ENCODE data around the gene RAB6C.
"Not testable (repeated sequence)": the region's sequence is repeated elsewhere in the genome, so short reads cannot be mapped to it uniquely, and the experiment has no call there.

RAB6C gene

GRCh38 chr2:129996657-129997237, 17.3 kb downstream of the RAB6C start:
- not testable (repeated sequence) for DNase-seq

DNA sequence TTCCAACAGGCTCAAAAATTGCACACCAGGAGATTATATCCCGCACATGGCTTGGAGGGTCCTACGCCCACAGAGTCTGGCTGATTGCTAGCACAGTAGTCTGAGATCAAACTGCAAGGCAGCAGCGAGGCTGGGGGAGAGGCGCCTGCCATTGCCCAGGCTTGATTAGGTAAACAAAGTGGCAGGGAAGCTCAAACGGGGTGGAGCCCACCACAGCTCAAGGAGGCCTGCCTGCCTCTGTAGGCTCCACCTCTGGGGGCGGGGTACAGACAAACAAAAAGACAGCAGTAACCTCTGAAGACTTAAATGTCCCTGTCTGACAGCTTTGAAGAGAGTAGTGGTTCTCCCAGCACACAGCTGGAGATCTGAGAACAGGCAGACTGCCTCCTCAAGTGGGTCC, 19.3 kb downstream of the RAB6C start:
- DNase-seq = not testable (repeated sequence)

DNA sequence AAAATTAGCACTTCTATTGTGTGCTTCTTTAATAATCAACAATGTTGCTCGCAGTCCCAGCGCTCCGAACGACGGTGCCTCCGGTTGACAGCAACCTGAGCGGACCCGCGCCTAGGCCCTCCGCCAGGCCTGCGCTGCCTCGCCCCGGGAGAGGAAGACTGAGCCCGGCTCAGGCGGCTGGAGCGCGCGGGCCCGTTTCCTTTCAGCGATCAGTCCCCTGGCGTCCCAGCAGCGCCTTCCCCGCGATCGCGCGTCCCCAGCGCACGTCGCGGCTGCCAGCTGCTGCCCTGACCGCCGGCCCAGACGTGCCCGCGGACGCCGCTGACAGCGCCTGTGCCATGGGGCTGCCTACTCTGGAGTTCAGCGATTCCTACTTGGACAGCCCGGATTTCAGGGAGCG, 26.4 kb downstream of the RAB6C start:
- not testable (repeated sequence) for DNase-seq

GRCh38 chr2:130016701-130017100, 37.2 kb downstream of the RAB6C start:
- DNase-seq = not testable (repeated sequence)

DNA sequence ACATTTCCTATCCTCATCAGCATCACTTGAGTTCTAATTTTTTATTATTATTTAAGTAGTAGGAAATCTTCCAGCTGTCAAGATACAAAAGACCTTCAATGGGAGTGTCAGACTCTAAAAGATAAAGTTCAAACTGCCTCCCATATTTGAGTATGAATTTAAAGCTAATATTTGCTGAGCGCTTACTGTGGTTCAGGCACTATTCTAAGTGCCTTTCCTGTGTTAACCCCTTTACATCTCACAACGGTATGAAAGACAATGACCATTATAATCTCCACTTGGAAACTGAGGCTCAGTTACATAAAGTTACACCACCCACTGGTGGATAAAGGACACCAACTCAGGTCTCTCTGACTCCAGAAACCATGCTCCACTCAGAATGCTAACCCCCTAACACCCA, 39.9 kb downstream of the RAB6C start:
- no peak for DNase-seq

DNA sequence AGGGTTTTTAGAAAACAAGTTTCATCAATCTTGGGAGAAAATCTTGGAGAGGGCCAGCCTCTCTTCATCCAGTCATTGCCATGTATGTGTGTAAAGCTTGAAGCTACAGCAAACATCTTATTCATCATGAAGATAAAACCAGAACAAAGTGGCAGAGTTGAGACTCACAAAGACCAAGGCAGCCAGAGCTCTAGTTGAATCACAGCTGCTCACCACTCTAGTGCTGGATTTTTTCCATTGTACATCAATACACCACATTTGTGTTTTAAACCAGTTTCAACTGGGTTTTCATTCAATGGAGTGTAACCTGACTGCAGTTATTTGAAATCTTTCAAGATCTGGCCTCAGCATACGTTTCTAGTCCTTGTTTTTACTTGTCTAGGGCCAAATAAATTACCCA, 40.6 kb downstream of the RAB6C start:
- DNase-seq = not testable (repeated sequence)

GRCh38 chr2:130025931-130026330, 46.5 kb downstream of the RAB6C start:
- not testable (repeated sequence) for DNase-seq
